HG02870 (cell line): ENCODE results near the gene MAB21L3.

Experiments used
- ATAC-seq: cut with Tn5 transposase; IDR thresholded peaks from one replicate; pipeline ENCODE4 v1.9.1; 2021; ENCODE audit warnings: mild to moderate bottlenecking, moderate library complexity; ENCODE audit not compliant: unreplicated experiment

MAB21L3 gene

GRCh38 chr1:116107371-116107770 lies 3.8 kb upstream of the MAB21L3 start:
- no peak for ATAC-seq

GRCh38 chr1:116111524-116112021 lies 374 bp downstream of the MAB21L3 start:
- no peak for ATAC-seq

GRCh38 chr1:116112388-116113140 lies 1.4 kb downstream of the MAB21L3 start:
- ATAC-seq = no peak

- no peak for ATAC-seq
Measured at GRCh38 chr1:116113615-116114014, 2.4 kb downstream of the MAB21L3 start.

- ATAC-seq = no peak
Measured at GRCh38 chr1:116115476-116116439, 4.6 kb downstream of the MAB21L3 start.

GRCh38 chr1:116118471-116118870 lies 7.3 kb downstream of the MAB21L3 start:
- ATAC-seq = no peak

- no peak for ATAC-seq
Measured at GRCh38 chr1:116119876-116120275, 8.7 kb downstream of the MAB21L3 start.

GRCh38 chr1:116122955-116123757 lies 12.0 kb downstream of the MAB21L3 start:
- no peak for ATAC-seq

- ATAC-seq = no peak
Measured at GRCh38 chr1:116123837-116124533, 12.8 kb downstream of the MAB21L3 start.

GRCh38 chr1:116125758-116126157 lies 14.6 kb downstream of the MAB21L3 start:
- no peak for ATAC-seq

GRCh38 chr1:116126281-116126680 lies 15.1 kb downstream of the MAB21L3 start:
- ATAC-seq = no peak

GRCh38 chr1:116127123-116127847 lies 16.1 kb downstream of the MAB21L3 start:
- ATAC-seq = no peak

- ATAC-seq = no peak
Measured at GRCh38 chr1:116127848-116128540, 16.8 kb downstream of the MAB21L3 start.

GRCh38 chr1:116128664-116129063 lies 17.5 kb downstream of the MAB21L3 start:
- ATAC-seq = no peak

GRCh38 chr1:116129537-116129936 lies 18.3 kb downstream of the MAB21L3 start:
- no peak for ATAC-seq

GRCh38 chr1:116130356-116130755 lies 19.2 kb downstream of the MAB21L3 start:
- ATAC-seq = no peak

- no peak for ATAC-seq
Measured at GRCh38 chr1:116131170-116131569, 20.0 kb downstream of the MAB21L3 start.

- ATAC-seq = no peak
Measured at GRCh38 chr1:116131866-116132605, 20.8 kb downstream of the MAB21L3 start.
